Duodenal mucosa (tissue), 2 donors: ENCODE results near the gene ENTREP3.
A peak's percentile ranks its signal among the peaks of the same experiment; 100 is the strongest.
"Not testable (repeated sequence)": the region's sequence is repeated elsewhere in the genome, so short reads cannot be mapped to it uniquely, and the experiment has no call there.

Source experiments
- H3K27ac ChIP-seq: one replicate; pipeline ENCODE4 v1.7.0; 2013; ENCODE audit warnings: low read depth, low read length
- H3K27me3 ChIP-seq, 2 donors: one replicate each; pipeline ENCODE4 v1.7.0; 2013; ENCODE audit warnings: low read length in 2 of 2, control low read depth in 1 of 2; ENCODE audit not compliant: insufficient read depth in 2 of 2, control insufficient read depth in 1 of 2
- H3K36me3 ChIP-seq, 2 donors: one replicate each; pipeline ENCODE4 v1.7.0; 2013; ENCODE audit warnings: low read length in 2 of 2, control low read depth in 1 of 2; ENCODE audit not compliant: insufficient read depth in 2 of 2, control insufficient read depth in 1 of 2
- H3K4me1 ChIP-seq, 2 donors: one replicate each; pipeline ENCODE4 v1.7.0; 2013; ENCODE audit warnings: low read length in 2 of 2, control low read depth in 1 of 2; ENCODE audit not compliant: insufficient read depth in 2 of 2, control insufficient read depth in 1 of 2
- H3K4me3 ChIP-seq, 2 donors: one replicate each; pipeline ENCODE4 v1.7.0; 2013; ENCODE audit warnings: low read length in 2 of 2, low read depth in 1 of 2
- H3K9ac ChIP-seq, 2 donors: one replicate each; pipeline ENCODE4 v1.7.0; 2013; ENCODE audit warnings: low read length in 2 of 2, low read depth in 1 of 2
- H3K9me3 ChIP-seq, 2 donors: one replicate each; pipeline ENCODE4 v1.7.0; 2013; ENCODE audit warnings: low read length in 2 of 2, control low read depth in 1 of 2; ENCODE audit not compliant: control insufficient read depth in 1 of 2

Gene ENTREP3

DNA sequence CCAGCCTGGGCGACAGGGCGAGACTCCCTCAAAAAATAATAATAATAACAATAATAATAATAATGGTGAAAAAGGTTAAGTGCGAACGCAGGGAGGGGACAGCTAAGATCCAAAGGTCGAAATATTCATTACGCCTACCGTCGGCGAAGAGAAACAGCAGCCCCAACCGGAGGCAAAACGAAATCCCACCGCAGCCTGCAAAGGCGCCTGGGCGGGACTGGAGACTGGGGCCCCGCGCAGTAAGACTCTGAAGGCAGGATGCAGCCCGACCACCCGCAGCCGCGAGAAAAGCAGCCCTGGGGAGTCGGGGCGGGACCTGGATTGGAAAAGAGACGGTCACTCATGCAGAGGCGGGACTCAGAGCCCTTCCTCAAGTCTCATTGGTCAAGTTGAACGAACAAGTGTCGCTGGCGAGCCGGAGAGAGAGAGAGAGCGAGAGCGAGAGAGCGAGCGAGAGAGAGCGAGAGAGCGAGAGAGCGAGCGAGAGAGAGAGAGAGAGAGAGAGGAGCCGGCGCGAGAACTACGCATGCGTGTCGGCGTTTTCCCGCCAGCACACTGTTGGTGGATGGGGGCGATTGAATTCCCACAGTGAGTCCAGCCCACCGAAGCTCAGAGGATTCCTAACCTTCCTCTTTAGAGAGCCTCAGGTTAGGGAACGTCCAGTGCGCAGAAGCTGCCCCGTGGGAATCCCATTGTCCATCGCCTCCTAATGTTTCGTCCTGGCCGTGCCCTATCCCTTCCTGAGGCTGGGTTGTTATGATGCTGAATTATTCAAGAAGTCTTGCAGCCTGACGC, 10.7 kb downstream of the ENTREP3 start:
- no peaks in the 10 kb centered on the region for H3K9me3 ChIP-seq
- H3K36me3 ChIP-seq, result peaks cover 0 to 7% of the 10 kb centered on the region in 2 donors
- peak overlapping the region; percentile 86 for H3K27ac ChIP-seq
- peaks cover 9 to 36% of the 10 kb centered on the region in 2 donors for H3K4me1 ChIP-seq
- no peaks in the 10 kb centered on the region for H3K27me3 ChIP-seq
- peak overlapping the region; percentile 68 to 86 for H3K4me3 ChIP-seq
- peak overlapping the region; percentile 51 to 66 for H3K9ac ChIP-seq

DNA sequence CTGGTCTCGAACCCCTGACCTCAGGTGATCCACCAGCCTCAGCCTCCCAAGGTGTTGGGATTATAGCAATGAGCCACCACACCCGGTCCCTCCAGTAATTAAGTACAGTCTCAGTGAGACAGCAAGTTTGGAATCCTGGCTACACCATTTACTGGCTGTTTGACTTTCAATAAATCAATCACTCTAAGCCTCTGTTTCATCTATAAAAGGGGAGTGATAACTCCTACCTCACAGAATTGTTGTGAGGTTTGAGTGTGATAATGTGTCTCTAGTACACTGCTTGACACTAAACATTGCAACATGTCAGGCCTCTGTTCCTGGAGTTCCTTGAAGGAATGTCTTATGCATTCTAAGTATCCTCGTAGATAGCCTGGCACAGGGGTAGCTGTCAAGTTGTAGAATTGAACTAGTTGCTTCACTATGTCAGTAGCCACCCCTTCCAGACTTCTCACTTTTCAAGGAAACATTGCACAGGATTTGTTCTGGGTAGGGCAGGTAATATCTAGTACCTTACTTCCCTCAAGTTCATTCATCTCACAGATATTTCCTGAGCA, 12.4 kb downstream of the ENTREP3 start:
- Histone ChIP-seq H3K9me3 (no peaks in the 10 kb centered on the region), H3K4me1 (peaks cover 9 to 36% of the 10 kb centered on the region in 2 donors), H3K4me3 (peak overlapping the region in 1 of 2 donors; percentile 86), H3K27ac (no peak overlapping the region), H3K36me3 (peaks cover 0 to 12% of the 10 kb centered on the region in 2 donors), H3K27me3 (no peaks in the 10 kb centered on the region), H3K9ac (peak overlapping the region in 1 of 2 donors; percentile 66)

DNA sequence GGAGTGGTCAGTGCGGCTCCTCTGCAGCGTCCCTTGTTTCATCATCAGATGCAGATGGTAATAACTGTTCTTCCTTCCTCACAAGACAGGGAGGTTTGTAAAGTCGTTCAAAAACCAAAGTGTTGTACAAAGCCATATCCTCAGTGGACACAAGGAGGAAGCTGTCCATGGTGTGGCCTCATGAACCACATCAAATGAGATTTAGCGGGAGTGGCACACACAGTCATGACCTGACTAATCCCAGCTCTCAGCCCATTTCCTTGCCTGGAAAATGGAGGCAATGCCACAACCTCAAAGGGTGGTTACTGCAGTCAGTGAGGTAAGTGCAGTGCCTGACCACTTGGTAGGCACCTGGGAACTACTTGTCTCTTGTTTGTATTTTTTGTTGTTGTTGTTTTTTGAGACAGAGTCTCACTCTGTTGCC, 13.4 kb downstream of the ENTREP3 start:
- peaks cover 9 to 36% of the 10 kb centered on the region in 2 donors for H3K4me1 ChIP-seq
- no peaks in the 10 kb centered on the region for H3K27me3 ChIP-seq
- H3K9me3 ChIP-seq, result no peaks in the 10 kb centered on the region
- no peak overlapping the region for H3K9ac ChIP-seq
- H3K27ac ChIP-seq, result no peak overlapping the region
- peaks cover 0 to 13% of the 10 kb centered on the region in 2 donors for H3K36me3 ChIP-seq
- no peak overlapping the region for H3K4me3 ChIP-seq

DNA sequence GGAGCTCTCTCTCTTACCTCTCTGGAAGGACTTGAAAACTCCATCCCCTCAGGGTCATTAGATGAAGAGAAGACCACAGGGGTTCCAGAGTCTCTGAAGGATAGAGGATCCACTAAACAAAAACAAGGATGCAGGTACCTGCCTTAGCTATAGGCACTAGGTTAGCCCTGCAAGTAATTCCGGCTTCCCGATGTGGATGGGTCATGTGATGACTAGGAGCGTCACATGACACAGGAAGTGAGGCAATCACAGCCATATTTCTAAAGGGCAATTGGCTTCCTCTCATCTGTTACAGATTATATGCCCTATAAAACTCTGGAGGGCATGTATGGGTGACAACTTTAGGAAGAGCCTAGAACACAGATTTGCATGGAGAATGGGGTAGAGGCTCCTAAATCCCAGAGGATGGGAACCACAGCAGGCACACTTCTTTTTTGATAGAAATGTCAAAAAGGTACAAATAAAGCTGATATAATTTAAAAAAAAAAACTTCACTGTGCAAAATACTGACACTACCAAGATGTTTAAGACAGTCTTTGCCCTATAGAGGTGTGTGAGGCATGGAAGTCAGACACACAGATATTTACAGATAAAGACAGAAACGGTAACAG, 14.1 kb downstream of the ENTREP3 start:
- no peaks in the 10 kb centered on the region for H3K27me3 ChIP-seq
- H3K4me1 ChIP-seq, result peaks cover 9 to 36% of the 10 kb centered on the region in 2 donors
- H3K9me3 ChIP-seq, result no peaks in the 10 kb centered on the region
- H3K9ac ChIP-seq, result no peak overlapping the region
- no peak overlapping the region for H3K27ac ChIP-seq
- peaks cover 0 to 19% of the 10 kb centered on the region in 2 donors for H3K36me3 ChIP-seq
- H3K4me3 ChIP-seq, result peak overlapping the region; percentile 55 to 60

- Histone ChIP-seq H3K9ac (no peak overlapping the region), H3K27ac (no peak overlapping the region), H3K9me3 (no peaks in the 10 kb centered on the region), H3K36me3 (peaks cover 0 to 26% of the 10 kb centered on the region in 2 donors), H3K27me3 (no peaks in the 10 kb centered on the region), H3K4me1 (peaks cover 3 to 10% of the 10 kb centered on the region in 2 donors), H3K4me3 (no peak overlapping the region)
Observed at GRCh38 chr1:155236451-155236850, 18.8 kb downstream of the ENTREP3 start.

GRCh38 chr1:155235375-155235774, 19.9 kb downstream of the ENTREP3 start:
- H3K36me3 ChIP-seq, result peaks cover 0 to 26% of the 10 kb centered on the region in 2 donors
- H3K9me3 ChIP-seq, H3K4me3 ChIP-seq, H3K27me3 ChIP-seq, H3K4me1 ChIP-seq, H3K9ac ChIP-seq, H3K27ac ChIP-seq: not testable (repeated sequence)

DNA sequence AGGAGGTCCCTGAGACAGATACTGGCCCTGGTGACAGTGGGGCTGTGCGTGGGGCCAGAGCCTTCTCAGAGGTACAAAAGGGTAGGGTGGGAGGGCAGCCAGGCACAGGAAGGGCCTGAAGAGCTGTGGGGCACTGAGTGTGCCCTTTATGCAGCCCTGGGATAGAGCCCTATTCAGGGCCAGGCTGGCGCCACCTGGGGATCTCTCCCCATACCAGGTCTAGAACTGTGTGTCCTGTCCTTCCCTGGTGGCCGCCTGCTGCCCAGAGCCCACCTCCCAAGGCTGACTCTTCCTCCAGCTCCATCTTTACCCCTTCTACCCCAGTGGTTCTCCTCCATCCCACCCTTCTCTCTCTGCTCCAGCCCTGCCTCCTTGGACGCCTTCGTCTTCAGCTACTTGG, 21.8 kb downstream of the ENTREP3 start:
- not testable (repeated sequence) for H3K9ac ChIP-seq, H3K27me3 ChIP-seq, H3K9me3 ChIP-seq, H3K4me3 ChIP-seq, H3K27ac ChIP-seq, H3K4me1 ChIP-seq
- H3K36me3 ChIP-seq, result peaks cover 0 to 23% of the 10 kb centered on the region in 2 donors

DNA sequence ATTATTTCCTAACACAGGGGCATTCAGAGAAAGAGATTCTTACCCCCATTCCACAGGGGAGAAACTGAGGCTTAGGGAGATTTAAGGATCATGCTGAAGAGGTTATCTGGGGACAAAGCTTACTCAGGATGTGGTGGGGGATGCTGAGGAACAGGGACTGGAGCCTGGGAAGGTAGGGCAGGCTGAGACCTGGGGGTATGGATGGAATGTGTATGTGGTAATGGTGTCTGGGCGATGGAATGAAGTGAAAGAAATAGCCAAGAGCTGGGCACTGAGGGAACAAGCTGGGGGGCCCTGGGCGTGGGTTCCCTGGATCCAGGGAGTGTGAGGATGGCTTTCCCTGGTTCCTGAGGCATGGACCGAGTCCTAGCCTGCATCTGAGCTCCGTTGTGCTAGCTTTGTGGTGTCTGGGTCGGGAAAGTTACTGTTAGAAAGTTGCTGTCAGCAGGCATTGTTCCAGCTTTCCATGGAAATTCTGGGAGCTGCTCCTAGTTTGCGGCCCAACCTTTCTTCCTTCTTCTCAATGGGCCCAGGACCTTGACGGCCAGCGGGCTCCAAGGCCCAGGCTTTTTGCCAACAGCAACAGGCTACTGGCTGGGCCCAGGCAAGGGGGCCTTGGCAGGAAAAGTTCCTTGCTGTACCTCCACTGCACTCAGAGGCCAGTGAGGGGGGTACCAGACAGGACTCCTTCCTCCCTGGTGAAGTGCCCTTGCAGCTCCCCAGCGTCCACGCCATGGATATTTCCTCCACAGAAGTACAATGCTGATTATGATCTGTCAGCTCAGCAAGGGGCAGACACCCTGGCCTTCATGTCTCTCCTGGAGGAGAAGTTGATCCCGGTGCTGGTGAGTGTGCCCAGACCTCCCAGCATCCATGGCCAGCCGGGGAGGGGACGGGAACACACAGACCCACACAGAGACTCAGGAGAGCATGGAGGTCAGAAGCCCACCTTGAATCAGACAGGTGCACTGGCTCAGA, 23.0 kb downstream of the ENTREP3 start:
- H3K9me3 ChIP-seq, H3K9ac ChIP-seq, H3K4me3 ChIP-seq, H3K4me1 ChIP-seq, H3K27ac ChIP-seq, H3K27me3 ChIP-seq: not testable (repeated sequence)
- H3K36me3 ChIP-seq, result peaks cover 0 to 18% of the 10 kb centered on the region in 2 donors

GRCh38 chr1:155231302-155231701, 24.0 kb downstream of the ENTREP3 start:
- H3K9ac ChIP-seq, H3K27ac ChIP-seq, H3K36me3 ChIP-seq, H3K4me3 ChIP-seq, H3K27me3 ChIP-seq, H3K9me3 ChIP-seq: not testable (repeated sequence)
- H3K4me1 ChIP-seq, result peaks cover 8 to 14% of the 10 kb centered on the region in 2 donors
